ENCODE results near the gene ZKSCAN3. TPM values are rescaled to one million over a fixed set of nuclear protein-coding genes. Genes with fewer than 3 reads are reported as not detected.

The ZKSCAN3 gene
- total and polyA plus RNA-seq, 2 of the 8 experiments (the other 6 are each of a cell fraction or from before 2014, with no cell fraction given), result 2.7 to 9.8 TPM

GRCh38 chr6:28402197-28402596 lies 52.5 kb downstream of the ZKSCAN3 start (continued):
- no peak for TF ChIP-seq CHD7 (IDR thresholded peaks at IDR 0.05; ENCODE audit: insufficient replicate concordance, low read length)

Data from H1 (cell line).